Ishikawa (cell line): ENCODE measurements around the gene CLDN6.
A peak's percentile ranks its signal among the peaks of the same experiment; 100 is the strongest.

Experiments
- CEBPB ChIP-seq: IDR thresholded peaks from 2 replicates; pipeline ENCODE4 v1.6.1; 2012
- CREB1 ChIP-seq: IDR thresholded peaks from 2 replicates; pipeline ENCODE4 v1.6.1; 2012; ENCODE audit warnings: low read depth
- EGR1 ChIP-seq: IDR thresholded peaks from 2 replicates; pipeline ENCODE4 v1.6.1; 2012
- EP300 ChIP-seq: IDR thresholded peaks from 2 replicates; pipeline ENCODE4 v1.6.1; 2012; ENCODE audit warnings: borderline replicate concordance
- FOXM1 ChIP-seq: IDR thresholded peaks from 2 replicates; pipeline ENCODE4 v1.6.1; 2012; ENCODE audit warnings: low read depth, borderline replicate concordance
- MAX ChIP-seq: IDR thresholded peaks from 2 replicates; pipeline ENCODE4 v1.6.1; 2012
- NFIC ChIP-seq: IDR thresholded peaks from 2 replicates; pipeline ENCODE4 v1.6.1; 2012
- RAD21 ChIP-seq: IDR thresholded peaks from 2 replicates; pipeline ENCODE4 v1.6.1; 2012; ENCODE audit warnings: low read depth
- REST ChIP-seq: IDR thresholded peaks from 2 replicates; pipeline ENCODE4 v1.6.1; 2012; ENCODE audit warnings: low read depth, mild to moderate bottlenecking
- TAF1 ChIP-seq: IDR thresholded peaks from 2 replicates; pipeline ENCODE4 v1.6.1; 2012; ENCODE audit warnings: low read depth, mild to moderate bottlenecking
- TCF12 ChIP-seq: IDR thresholded peaks from 2 replicates; pipeline ENCODE4 v1.6.1; 2012; ENCODE audit warnings: low read depth
- TEAD4 ChIP-seq: IDR thresholded peaks from 2 replicates; pipeline ENCODE4 v1.6.1; 2012
- USF1 ChIP-seq: IDR thresholded peaks from 2 replicates; pipeline ENCODE4 v1.6.1; 2012
- YY1 ChIP-seq: IDR thresholded peaks from 2 replicates; pipeline ENCODE4 v1.6.1; 2012; ENCODE audit warnings: low read depth
- ZBTB7A ChIP-seq: IDR thresholded peaks from 2 replicates; pipeline ENCODE4 v1.6.1; 2012; ENCODE audit warnings: low read depth

CLDN6 gene

GRCh38 chr16:3013998-3014690, 3.8 kb downstream of the CLDN6 start:
- TF ChIP-seq RAD21: no peak
- no peak for TF ChIP-seq TCF12
- no peak for TF ChIP-seq YY1
- TF ChIP-seq NFIC: no peak
- TF ChIP-seq REST: no peak
- no peak for TF ChIP-seq FOXM1
- no peak for TF ChIP-seq CREB1
- TF ChIP-seq EGR1: no peak
- no peak for TF ChIP-seq CEBPB
- TF ChIP-seq MAX: no peak

GRCh38 chr16:3013491-3013951, 4.5 kb downstream of the CLDN6 start:
- TF ChIP-seq EGR1 (no peak), USF1 (peak; percentile 62), REST (no peak), MAX (peak; percentile 80)

GRCh38 chr16:3012828-3013420, 5.1 kb downstream of the CLDN6 start, which contains the start of gene CLDN9:
TSS of gene CLDN9 (plus strand) at chr16:3012923. CDS start at chr16:3013363, 440 bp downstream.
- TF ChIP-seq TCF12 (0 out of 2 replicates have a peak, but pooled peaks have one; percentile 32), CEBPB (no peak), YY1 (no peak), REST (no peak), TEAD4 (peak; percentile 13; the same call in 1 of the 2 replicates), NFIC (no peak), EP300 (no peak), FOXM1 (no peak), TAF1 (no peak; the same call in 1 of the 2 replicates), RAD21 (peak; percentile 4; the same call in 1 of the 2 replicates), ZBTB7A (no peak), USF1 (no peak)

GRCh38 chr16:3012246-3012645, 5.7 kb downstream of the CLDN6 start:
- TF ChIP-seq EP300 (0 out of 2 replicates have a peak, but pooled peaks have one; percentile 24), RAD21 (peak; percentile 7; the same call in 1 of the 2 replicates), TAF1 (no peak), TEAD4 (0 out of 2 replicates have a peak, but pooled peaks have one; percentile 34)

GRCh38 chr16:3010510-3010909, 7.5 kb downstream of the CLDN6 start:
- TF ChIP-seq MAX: no peak
- TF ChIP-seq NFIC: no peak
- TF ChIP-seq CEBPB: no peak
- TF ChIP-seq YY1: no peak
- TF ChIP-seq REST: no peak
- TF ChIP-seq FOXM1: no peak
- TF ChIP-seq ZBTB7A: no peak
- TF ChIP-seq EGR1: no peak
- TF ChIP-seq EP300: no peak
- TF ChIP-seq TAF1: no peak
- no peak for TF ChIP-seq TEAD4
- TF ChIP-seq USF1: no peak
- TF ChIP-seq RAD21: no peak
- TF ChIP-seq TCF12: no peak
- no peak for TF ChIP-seq CREB1
